K562 (cell line): ENCODE data around the gene LYPLA2. TPM values are rescaled to one million over a fixed set of nuclear protein-coding genes. Genes with fewer than 3 reads are reported as not detected.

Source experiments
- ATF4 ChIP-seq: fragments of 450-650 bp; formaldehyde crosslinking; IDR thresholded peaks from 2 replicates; pipeline ENCODE4 v1.4.0; 2022; ENCODE audit warnings: mild to moderate bottlenecking, moderate library complexity
- BCL6 ChIP-seq: fragments of 250-450 bp; sonication (Bioruptor Pico); IDR thresholded peaks from 2 replicates; pipeline ENCODE4 v1.4.0; 2020
- CBX3 ChIP-seq, 2 experiments: IDR thresholded peaks; 1 replicate in 1 of 2; 2 replicates in 1 of 2; pipeline ENCODE4 v1.6.1; 2012; ENCODE audit warnings: inconsistent platforms in 2 of 2, low read length in 2 of 2, borderline replicate concordance in 1 of 2, control low read depth in 1 of 2
- CLOCK ChIP-seq: fragments of 250-450 bp; sonication (Bioruptor Pico); IDR thresholded peaks from 2 replicates; pipeline ENCODE4 v1.4.0; 2020; ENCODE audit warnings: mild to moderate bottlenecking, moderate library complexity, borderline replicate concordance
- KDM4B ChIP-seq, 2 experiments: fragments of 450-650 bp in 1 of 2; sonication (generic) in 1 of 2; IDR thresholded peaks; 2 replicates each; pipeline ENCODE4 v1.6.1; 2016 to 2017; ENCODE audit warnings: borderline replicate concordance in 2 of 2, antibody characterized with exemption in 1 of 2, low read depth in 1 of 2, mild to moderate bottlenecking in 1 of 2
- LARP7 ChIP-seq: fragments of 450-650 bp; IDR thresholded peaks from 2 replicates; pipeline ENCODE4 v1.6.1; 2016
- MCM3 ChIP-seq: fragments of 450-650 bp; IDR thresholded peaks from 2 replicates; pipeline ENCODE4 v1.6.1; 2016
- MCM5 ChIP-seq: fragments of 450-650 bp; IDR thresholded peaks from 2 replicates; pipeline ENCODE4 v1.6.1; 2016; ENCODE audit warnings: low read depth
- NELFE ChIP-seq: IDR thresholded peaks from 2 replicates; pipeline ENCODE4 v1.6.1; 2011; ENCODE audit warnings: mild to moderate bottlenecking; ENCODE audit not compliant: insufficient read depth, insufficient read length
- NR2C2 ChIP-seq, 2 experiments: fragments of 200-800 bp in 1 of 2; sonication (Bioruptor generic) in 1 of 2; sonication (generic) in 1 of 2; formaldehyde crosslinking in 1 of 2; IDR thresholded peaks; 2 replicates each; pipeline versions ENCODE4 v1.6.1 to v1.8.0; 2016 to 2022; ENCODE audit warnings: mild to moderate bottlenecking in 1 of 2, missing compliant biosample characterization in 1 of 2, missing genetic modification characterization in 1 of 2, missing genetic modification reagents in 1 of 2
- PHTF2 ChIP-seq: fragments of 250-450 bp; sonication (Bioruptor Pico); IDR thresholded peaks from 2 replicates; pipeline ENCODE4 v1.5.0; 2021; ENCODE audit warnings: mild to moderate bottlenecking
- POLR2A ChIP-seq: fragments of 450-650 bp; conservative IDR thresholded peaks from 2 replicates; pipeline ENCODE4 v1.6.1; 2016
- RB1 ChIP-seq: fragments of 450-650 bp; IDR thresholded peaks from 2 replicates; pipeline ENCODE4 v1.6.1; 2017; ENCODE audit warnings: low read depth, mild to moderate bottlenecking
- SETDB1 ChIP-seq: IDR thresholded peaks from one replicate; pipeline ENCODE4 v1.6.1; 2012; ENCODE audit warnings: low read length, control low read depth, inconsistent platforms
- SIN3B ChIP-seq: fragments of 450-650 bp; IDR thresholded peaks from 2 replicates; pipeline ENCODE4 v1.6.1; 2017; ENCODE audit warnings: low read depth, mild to moderate bottlenecking, moderate library complexity
- SPI1 ChIP-seq: IDR thresholded peaks from 2 replicates; pipeline ENCODE4 v1.6.1; 2011; ENCODE audit warnings: low read depth, low read length, control low read depth, borderline replicate concordance
- TAF7 ChIP-seq: fragments of 450-650 bp; IDR thresholded peaks from 2 replicates; pipeline ENCODE4 v1.6.1; 2016; ENCODE audit warnings: missing genetic modification characterization, missing compliant biosample characterization
- TBP ChIP-seq: optimal IDR thresholded peaks from 2 replicates; pipeline ENCODE3; 2011; ENCODE audit warnings: low read depth, low read length, improper control_type of control experiment
- TEAD1 ChIP-seq, 2 experiments: fragments of 450-650 bp in 1 of 2; sonication (generic) in 1 of 2; formaldehyde crosslinking; IDR thresholded peaks; 2 replicates each; pipeline versions ENCODE4 v1.4.0 to v1.8.0; 2020 to 2022; ENCODE audit warnings: mild to moderate bottlenecking in 2 of 2, missing genetic modification reagents in 1 of 2
- U2AF2 ChIP-seq: fragments of 200-400 bp; formaldehyde crosslinking; optimal IDR thresholded peaks from 2 replicates; pipeline ENCODE3; 2017; ENCODE audit warnings: low read depth, mild to moderate bottlenecking, low read length
- ZBTB49 ChIP-seq: sonication (generic); formaldehyde crosslinking; IDR thresholded peaks from 2 replicates; pipeline ENCODE4 v1.8.0; 2022; ENCODE audit warnings: missing genetic modification reagents, mild to moderate bottlenecking, borderline replicate concordance
- ZNF384 ChIP-seq: IDR thresholded peaks from 2 replicates; pipeline ENCODE4 v1.6.1; 2012; ENCODE audit warnings: low read depth, low read length, improper control_type of control experiment
- ZNF551 ChIP-seq: fragments of 250-450 bp; sonication (Bioruptor Pico); IDR thresholded peaks from 2 replicates; pipeline ENCODE4 v1.5.0; 2021; ENCODE audit warnings: mild to moderate bottlenecking, moderate library complexity
- polyA plus RNA-seq, 8 experiments: library from polyadenylated mRNA; depleted of rRNA in 4 of 8; stranded (reverse) in 5 of 8; unstranded in 3 of 8; fragments of >200 nt; fragmentation: Nextera tagmentation in 2 of 8; fragmentation: Illumina TruSeq in 1 of 8; extraction: Ambion mirVana in 2 of 8; extraction: Trizol in 1 of 8; gene quantifications; 2 replicates each; pipeline versions ENCODE4 v1.2.1 to v1.2.3, GENCODE V29; 2011 to 2014; ENCODE audit warnings: inconsistent platforms in 1 of 8, missing spikeins in 1 of 8
- total RNA-seq, 7 experiments: library from RNA; depleted of rRNA in 6 of 7; stranded (reverse); fragments of >200 nt in 6 of 7; fragmentation: Illumina TruSeq in 2 of 7; extraction: Trizol in 2 of 7; gene quantifications; 2 replicates each; pipeline versions ENCODE4 v1.2.1 to v1.2.3, GENCODE V29; 2011 to 2021; ENCODE audit warnings: low replicate concordance in 1 of 7

LYPLA2 gene
- total and polyA plus RNA-seq, 9 of the 15 experiments (the other 6 are each of a cell fraction or from before 2014, with no cell fraction given): 3.9 to 128 (median 60.1) TPM

GRCh38 chr1:23825076-23825761, 34.3 kb downstream of the LYPLA2 start, which contains the start of gene HMGCL (continued):
- no peak for TF ChIP-seq ZBTB49 (CRISPR knock-in tag)
- peak; percentile 90 for TF ChIP-seq TBP
- no peak for TF ChIP-seq BCL6 (CRISPR knock-in tag)
- no peak for TF ChIP-seq ZNF551 (CRISPR knock-in tag)
- peak; percentile 3; the same call in 1 of the 2 replicates for TF ChIP-seq ZNF384
- TF ChIP-seq SPI1: peak; percentile 56; the same call in 1 of the 2 replicates
- peak; percentile 98 for TF ChIP-seq SIN3B
- no peak; the same call in 1 of the 2 replicates for TF ChIP-seq NR2C2 (CRISPR knock-in tag; IDR thresholded peaks at IDR 0.05)
- TF ChIP-seq NR2C2 (tag; IDR thresholded peaks at IDR 0.05): peak; percentile 60; the same call in 1 of the 2 replicates
- no peak for TF ChIP-seq PHTF2 (CRISPR knock-in tag)
- TF ChIP-seq KDM4B (IDR thresholded peaks at IDR 0.05; ENCODE audit: borderline replicate concordance in 2 of 2, low read depth in 1 of 2): peak in 1 of 2 experiments; percentile 78; a peak in 1 of 4 replicates
- TF ChIP-seq CBX3 (IDR thresholded peaks at IDR 0.05; ENCODE audit: borderline replicate concordance in 1 of 2, low read length in 2 of 2): peak in 1 of 2 experiments; percentile 57; a peak in 1 of 3 replicates
- TF ChIP-seq POLR2A: peak; percentile 98
- TF ChIP-seq RB1: peak; percentile 93
- TF ChIP-seq MCM5: no peak
- TF ChIP-seq TEAD1 (CRISPR knock-in tag; IDR thresholded peaks at IDR 0.05): peak in 1 of 2 experiments; percentile 62; a peak in 1 of 4 replicates
- 0 out of 2 replicates have a peak, but pooled peaks have one; percentile 34 for TF ChIP-seq CLOCK
- TF ChIP-seq SETDB1: peak; percentile 84
- no peak for TF ChIP-seq LARP7
- peak; percentile 96 for TF ChIP-seq TAF7 (tag)
- no peak for TF ChIP-seq U2AF2
- TF ChIP-seq NELFE: no peak
- peak; percentile 42 for TF ChIP-seq ATF4 (CRISPR knock-in tag)
- TF ChIP-seq MCM3: no peak
